K562 (cell line): ENCODE results near the gene NT5C. TPM values are rescaled to one million over a fixed set of nuclear protein-coding genes. Genes with fewer than 3 reads are reported as not detected.

ENCODE experiments used
- BCOR ChIP-seq: fragments of 450-650 bp; IDR thresholded peaks from 2 replicates; pipeline ENCODE4 v1.6.1; 2016
- C11orf30 ChIP-seq: fragments of 450-650 bp; IDR thresholded peaks from 2 replicates; pipeline ENCODE4 v1.6.1; 2016; ENCODE audit warnings: low read depth, mild to moderate bottlenecking
- CBX5 ChIP-seq: IDR thresholded peaks from 2 replicates; pipeline ENCODE4 v1.6.1; 2014; ENCODE audit warnings: low read depth, borderline replicate concordance
- CHD2 ChIP-seq: IDR thresholded peaks from 2 replicates; pipeline ENCODE4 v1.6.1; 2011; ENCODE audit warnings: low read depth, low read length
- CTBP1 ChIP-seq: fragments of 450-650 bp; IDR thresholded peaks from 2 replicates; pipeline ENCODE4 v1.6.1; 2016; ENCODE audit warnings: borderline replicate concordance
- EP300 ChIP-seq: IDR thresholded peaks from 2 replicates; pipeline ENCODE4 v1.6.1; 2012; ENCODE audit warnings: low read length, improper control_type of control experiment
- EP400 ChIP-seq: fragments of 450-650 bp; IDR thresholded peaks from 2 replicates; pipeline ENCODE4 v1.6.1; 2017; ENCODE audit warnings: antibody characterized with exemption, mild to moderate bottlenecking, moderate library complexity
- FOXK2 ChIP-seq, 2 experiments: fragments of 450-650 bp; IDR thresholded peaks in 1 of 2; conservative IDR thresholded peaks in 1 of 2; 2 replicates each; pipeline ENCODE4 v1.6.1; 2016; ENCODE audit warnings: low read depth in 2 of 2, mild to moderate bottlenecking in 1 of 2
- HIVEP1 ChIP-seq: fragments of 250-450 bp; sonication (Bioruptor Pico); IDR thresholded peaks from 2 replicates; pipeline ENCODE4 v1.4.0; 2020; ENCODE audit warnings: mild to moderate bottlenecking
- KAT8 ChIP-seq: fragments of 450-650 bp; IDR thresholded peaks from 2 replicates; pipeline ENCODE4 v1.6.1; 2016; ENCODE audit warnings: low read depth, mild to moderate bottlenecking
- NRF1 ChIP-seq, 2 experiments: fragments of 450-650 bp; IDR thresholded peaks in 1 of 2; conservative IDR thresholded peaks in 1 of 2; 2 replicates each; pipeline ENCODE4 v1.6.1; 2014; ENCODE audit warnings: mild to moderate bottlenecking in 2 of 2
- PHTF2 ChIP-seq: fragments of 250-450 bp; sonication (Bioruptor Pico); IDR thresholded peaks from 2 replicates; pipeline ENCODE4 v1.5.0; 2021; ENCODE audit warnings: mild to moderate bottlenecking
- RNF2 ChIP-seq: sonication (generic); IDR thresholded peaks from 2 replicates; pipeline ENCODE4 v1.6.1; 2016
- SMARCE1 ChIP-seq: fragments of 450-650 bp; IDR thresholded peaks from 2 replicates; pipeline ENCODE4 v1.7.1; 2016; ENCODE audit warnings: mild to moderate bottlenecking
- STAT5A ChIP-seq: IDR thresholded peaks from 2 replicates; pipeline ENCODE4 v1.6.1; 2012; ENCODE audit warnings: low read length, inconsistent platforms, borderline replicate concordance
- TAF1 ChIP-seq: IDR thresholded peaks from 2 replicates; pipeline ENCODE4 v1.6.1; 2011; ENCODE audit warnings: mild to moderate bottlenecking, low read length, moderate library complexity; ENCODE audit not compliant: insufficient read depth, control insufficient read depth, severe bottlenecking; ENCODE audit errors: extremely low read depth
- YY1 ChIP-seq, 3 experiments: IDR thresholded peaks; 2 replicates each; pipeline ENCODE4 v1.6.1; 2011; ENCODE audit warnings: low read length in 2 of 3, mild to moderate bottlenecking in 2 of 3, moderate library complexity in 2 of 3, borderline replicate concordance in 1 of 3, control low read depth in 1 of 3, low read depth in 1 of 3; ENCODE audit not compliant: insufficient read depth in 3 of 3, insufficient replicate concordance in 2 of 3, control insufficient read depth in 1 of 3, insufficient read length in 1 of 3; ENCODE audit errors: extremely low read depth in 1 of 3
- ZNF197 ChIP-seq: fragments of 200-800 bp; sonication (Bioruptor generic); IDR thresholded peaks from 2 replicates; pipeline ENCODE4 v1.6.1; 2016; ENCODE audit warnings: low read depth, missing genetic modification characterization, missing compliant biosample characterization
- ZNF232 ChIP-seq: sonication (generic); formaldehyde crosslinking; IDR thresholded peaks from 2 replicates; pipeline ENCODE4 v1.8.0; 2022; ENCODE audit warnings: mild to moderate bottlenecking, missing genetic modification reagents
- ZNF444 ChIP-seq: fragments of 250-450 bp; sonication (Bioruptor Pico); IDR thresholded peaks from 2 replicates; pipeline ENCODE4 v1.4.0; 2020; ENCODE audit warnings: mild to moderate bottlenecking, moderate library complexity
- ZNF717 ChIP-seq: fragments of 250-450 bp; sonication (Bioruptor Pico); IDR thresholded peaks from 2 replicates; pipeline ENCODE4 v1.5.0; 2021
- polyA plus RNA-seq, 8 experiments: library from polyadenylated mRNA; depleted of rRNA in 4 of 8; stranded (reverse) in 5 of 8; unstranded in 3 of 8; fragments of >200 nt; fragmentation: Nextera tagmentation in 2 of 8; fragmentation: Illumina TruSeq in 1 of 8; extraction: Ambion mirVana in 2 of 8; extraction: Trizol in 1 of 8; gene quantifications; 2 replicates each; pipeline versions ENCODE4 v1.2.1 to v1.2.3, GENCODE V29; 2011 to 2014; ENCODE audit warnings: inconsistent platforms in 1 of 8, missing spikeins in 1 of 8
- total RNA-seq, 7 experiments: library from RNA; depleted of rRNA in 6 of 7; stranded (reverse); fragments of >200 nt in 6 of 7; fragmentation: Illumina TruSeq in 2 of 7; extraction: Trizol in 2 of 7; gene quantifications; 2 replicates each; pipeline versions ENCODE4 v1.2.1 to v1.2.3, GENCODE V29; 2011 to 2021; ENCODE audit warnings: low replicate concordance in 1 of 7
- TF ChIP-seq, protein P1 (sequence below): fragments of 200-800 bp; sonication (Bioruptor generic); IDR thresholded peaks from 2 replicates; pipeline ENCODE4 v1.6.1; 2017; ENCODE audit warnings: missing genetic modification characterization, missing compliant biosample characterization
- TF ChIP-seq, protein P2 (sequence below): fragments of 450-650 bp; IDR thresholded peaks from 2 replicates; pipeline ENCODE4 v1.6.1; 2018; ENCODE audit not compliant: partially characterized antibody
- TF ChIP-seq, protein P3 (sequence below), 2 experiments: fragments of 450-650 bp in 1 of 2; sonication (generic) in 1 of 2; formaldehyde crosslinking in 1 of 2; IDR thresholded peaks in 1 of 2; conservative IDR thresholded peaks in 1 of 2; 2 replicates each; pipeline versions ENCODE4 v1.6.1 to v1.8.1; 2016 to 2023; ENCODE audit warnings: mild to moderate bottlenecking in 2 of 2, moderate library complexity in 2 of 2, inconsistent platforms in 1 of 2, missing genetic modification reagents in 1 of 2

NT5C gene
- total and polyA plus RNA-seq, 9 of the 15 experiments (the other 6 are each of a cell fraction or from before 2014, with no cell fraction given), result 2.9 to 205 (median 45.0) TPM

DNA sequence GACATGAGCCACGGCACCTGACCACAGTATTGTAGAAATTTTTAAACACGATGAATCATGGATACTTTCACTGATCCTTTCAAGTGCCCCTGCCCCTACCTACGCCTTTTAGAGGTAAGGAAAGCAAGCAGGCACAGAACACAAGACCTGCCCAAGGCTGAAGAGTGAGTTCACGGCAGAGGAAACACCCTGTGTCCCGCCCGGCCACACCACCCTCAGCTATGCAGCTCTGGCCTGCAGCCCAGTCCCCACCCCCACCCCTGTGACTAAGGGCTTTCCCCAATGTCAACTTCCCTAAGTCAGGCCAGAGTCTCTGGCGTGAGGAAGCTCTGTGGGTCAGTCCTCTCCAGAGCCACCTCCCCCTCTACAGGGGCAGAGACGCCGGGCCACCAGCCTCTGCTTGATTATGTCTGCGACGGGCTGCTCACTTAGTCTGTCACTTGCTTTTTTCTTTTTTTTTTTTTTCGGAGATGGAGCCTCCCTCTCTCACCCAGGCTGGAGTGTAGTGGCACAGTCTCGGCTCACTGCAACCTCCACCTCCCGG, 35.4 kb downstream of the NT5C start (continued):
- TF ChIP-seq FOXK2 (conservative IDR thresholded peaks at IDR 0.05 in 1 of 2, IDR thresholded peaks at IDR 0.05 in 1 of 2; ENCODE audit: low read depth in 2 of 2) (peak; percentile 85 to 91), BCOR (peak; percentile 88), CBX5 (0 out of 2 replicates have a peak, but pooled peaks have one; percentile 64), EP400 (peak; percentile 67), STAT5A (peak; percentile 53), HIVEP1 (CRISPR knock-in tag) (peak; percentile 91), CTBP1 (peak; percentile 83), C11orf30 (peak; percentile 87), ZNF197 (CRISPR knock-in tag) (peak; percentile 62; the same call in 1 of the 2 replicates), SMARCE1 (peak; percentile 85), PHTF2 (no peak), YY1 (IDR thresholded peaks at IDR 0.05; ENCODE audit: borderline replicate concordance in 1 of 3, control insufficient read depth in 1 of 3, extremely low read depth in 1 of 3, insufficient read depth in 3 of 3, insufficient read length in 1 of 3, insufficient replicate concordance in 2 of 3, low read depth in 1 of 3, low read length in 2 of 3) (peak in 2 of 3 experiments; percentile 20 to 48), KAT8 (no peak), EP300 (peak; percentile 78), TAF1 (peak; percentile 75), CHD2 (peak; percentile 59; the same call in 1 of the 2 replicates), ZNF232 (CRISPR knock-in tag) (no peak), NRF1 (conservative IDR thresholded peaks at IDR 0.05 in 1 of 2, IDR thresholded peaks at IDR 0.05 in 1 of 2) (peak; percentile 48 to 53; a peak in 3 of 4 replicates), RNF2 (peak; percentile 97), ZNF717 (no peak), ZNF444 (CRISPR knock-in tag) (no peak)
- TF ChIP-seq, protein P1, sequence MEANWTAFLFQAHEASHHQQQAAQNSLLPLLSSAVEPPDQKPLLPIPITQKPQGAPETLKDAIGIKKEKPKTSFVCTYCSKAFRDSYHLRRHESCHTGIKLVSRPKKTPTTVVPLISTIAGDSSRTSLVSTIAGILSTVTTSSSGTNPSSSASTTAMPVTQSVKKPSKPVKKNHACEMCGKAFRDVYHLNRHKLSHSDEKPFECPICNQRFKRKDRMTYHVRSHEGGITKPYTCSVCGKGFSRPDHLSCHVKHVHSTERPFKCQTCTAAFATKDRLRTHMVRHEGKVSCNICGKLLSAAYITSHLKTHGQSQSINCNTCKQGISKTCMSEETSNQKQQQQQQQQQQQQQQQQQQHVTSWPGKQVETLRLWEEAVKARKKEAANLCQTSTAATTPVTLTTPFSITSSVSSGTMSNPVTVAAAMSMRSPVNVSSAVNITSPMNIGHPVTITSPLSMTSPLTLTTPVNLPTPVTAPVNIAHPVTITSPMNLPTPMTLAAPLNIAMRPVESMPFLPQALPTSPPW (CRISPR knock-in tag), result peak; percentile 75
- TF ChIP-seq, protein P2, sequence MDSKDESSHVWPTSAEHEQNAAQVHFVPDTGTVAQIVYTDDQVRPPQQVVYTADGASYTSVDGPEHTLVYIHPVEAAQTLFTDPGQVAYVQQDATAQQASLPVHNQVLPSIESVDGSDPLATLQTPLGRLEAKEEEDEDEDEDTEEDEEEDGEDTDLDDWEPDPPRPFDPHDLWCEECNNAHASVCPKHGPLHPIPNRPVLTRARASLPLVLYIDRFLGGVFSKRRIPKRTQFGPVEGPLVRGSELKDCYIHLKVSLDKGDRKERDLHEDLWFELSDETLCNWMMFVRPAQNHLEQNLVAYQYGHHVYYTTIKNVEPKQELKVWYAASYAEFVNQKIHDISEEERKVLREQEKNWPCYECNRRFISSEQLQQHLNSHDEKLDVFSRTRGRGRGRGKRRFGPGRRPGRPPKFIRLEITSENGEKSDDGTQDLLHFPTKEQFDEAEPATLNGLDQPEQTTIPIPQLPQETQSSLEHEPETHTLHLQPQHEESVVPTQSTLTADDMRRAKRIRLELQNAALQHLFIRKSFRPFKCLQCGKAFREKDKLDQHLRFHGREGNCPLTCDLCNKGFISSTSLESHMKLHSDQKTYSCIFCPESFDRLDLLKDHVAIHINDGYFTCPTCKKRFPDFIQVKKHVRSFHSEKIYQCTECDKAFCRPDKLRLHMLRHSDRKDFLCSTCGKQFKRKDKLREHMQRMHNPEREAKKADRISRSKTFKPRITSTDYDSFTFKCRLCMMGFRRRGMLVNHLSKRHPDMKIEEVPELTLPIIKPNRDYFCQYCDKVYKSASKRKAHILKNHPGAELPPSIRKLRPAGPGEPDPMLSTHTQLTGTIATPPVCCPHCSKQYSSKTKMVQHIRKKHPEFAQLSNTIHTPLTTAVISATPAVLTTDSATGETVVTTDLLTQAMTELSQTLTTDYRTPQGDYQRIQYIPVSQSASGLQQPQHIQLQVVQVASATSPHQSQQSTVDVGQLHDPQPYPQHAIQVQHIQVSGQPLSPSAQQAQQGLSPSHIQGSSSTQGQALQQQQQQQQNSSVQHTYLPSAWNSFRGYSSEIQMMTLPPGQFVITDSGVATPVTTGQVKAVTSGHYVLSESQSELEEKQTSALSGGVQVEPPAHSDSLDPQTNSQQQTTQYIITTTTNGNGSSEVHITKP, result peak; percentile 86
- TF ChIP-seq, protein P3, sequence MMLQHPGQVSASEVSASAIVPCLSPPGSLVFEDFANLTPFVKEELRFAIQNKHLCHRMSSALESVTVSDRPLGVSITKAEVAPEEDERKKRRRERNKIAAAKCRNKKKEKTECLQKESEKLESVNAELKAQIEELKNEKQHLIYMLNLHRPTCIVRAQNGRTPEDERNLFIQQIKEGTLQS (IDR thresholded peaks at IDR 0.05), result peak; percentile 34; the same call in 1 of the 2 replicates
- TF ChIP-seq, protein P3 (CRISPR knock-in tag; conservative IDR thresholded peaks at IDR 0.05), result no peak
